KG1 (cell line): ENCODE measurements around the gene RFX2.

Experiments used
- DNase-seq: peaks from one replicate; lab custom pipeline; 2025; lab: John Stamatoyannopoulos, UW

The RFX2 gene

GRCh38 chr19:6059988-6060599 lies 50.2 kb downstream of the RFX2 start:
- no peak for DNase-seq

- DNase-seq, result no peak
Measured at GRCh38 chr19:6059396-6059947, 50.8 kb downstream of the RFX2 start.

DNA sequence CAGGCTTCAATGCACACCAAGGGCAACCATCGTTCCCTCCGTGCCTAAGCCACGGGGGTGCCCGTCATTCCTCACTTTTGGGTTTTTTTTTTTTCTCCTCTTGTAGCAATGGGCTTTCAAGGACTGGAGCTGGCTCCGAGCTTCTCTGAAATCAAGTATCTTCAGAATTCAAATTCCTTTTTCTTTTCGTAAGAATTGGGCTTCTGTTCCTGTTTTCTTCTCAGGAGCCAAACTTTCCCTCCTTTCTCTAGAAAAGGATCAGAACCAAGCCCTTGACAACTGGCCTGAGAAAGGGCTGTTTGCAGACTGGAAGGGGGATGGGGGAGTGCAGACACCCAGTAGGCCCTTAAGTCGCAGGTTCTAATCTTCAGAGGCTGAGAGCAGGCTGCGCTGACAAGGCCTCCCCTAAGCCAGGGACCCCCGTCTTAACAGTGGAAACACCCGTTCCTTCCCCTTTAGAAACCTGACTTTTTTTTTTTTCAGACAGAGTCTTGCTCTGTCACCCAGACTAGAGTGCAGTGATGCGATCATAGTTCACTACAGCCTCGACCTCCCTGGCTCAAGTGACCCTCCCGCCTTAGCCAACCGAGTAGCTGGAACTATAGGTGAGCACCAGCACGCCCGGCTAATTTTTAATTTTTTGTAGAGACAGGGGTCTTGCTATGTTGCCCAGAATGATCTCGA lies 51.6 kb downstream of the RFX2 start:
- no peak for DNase-seq

DNA sequence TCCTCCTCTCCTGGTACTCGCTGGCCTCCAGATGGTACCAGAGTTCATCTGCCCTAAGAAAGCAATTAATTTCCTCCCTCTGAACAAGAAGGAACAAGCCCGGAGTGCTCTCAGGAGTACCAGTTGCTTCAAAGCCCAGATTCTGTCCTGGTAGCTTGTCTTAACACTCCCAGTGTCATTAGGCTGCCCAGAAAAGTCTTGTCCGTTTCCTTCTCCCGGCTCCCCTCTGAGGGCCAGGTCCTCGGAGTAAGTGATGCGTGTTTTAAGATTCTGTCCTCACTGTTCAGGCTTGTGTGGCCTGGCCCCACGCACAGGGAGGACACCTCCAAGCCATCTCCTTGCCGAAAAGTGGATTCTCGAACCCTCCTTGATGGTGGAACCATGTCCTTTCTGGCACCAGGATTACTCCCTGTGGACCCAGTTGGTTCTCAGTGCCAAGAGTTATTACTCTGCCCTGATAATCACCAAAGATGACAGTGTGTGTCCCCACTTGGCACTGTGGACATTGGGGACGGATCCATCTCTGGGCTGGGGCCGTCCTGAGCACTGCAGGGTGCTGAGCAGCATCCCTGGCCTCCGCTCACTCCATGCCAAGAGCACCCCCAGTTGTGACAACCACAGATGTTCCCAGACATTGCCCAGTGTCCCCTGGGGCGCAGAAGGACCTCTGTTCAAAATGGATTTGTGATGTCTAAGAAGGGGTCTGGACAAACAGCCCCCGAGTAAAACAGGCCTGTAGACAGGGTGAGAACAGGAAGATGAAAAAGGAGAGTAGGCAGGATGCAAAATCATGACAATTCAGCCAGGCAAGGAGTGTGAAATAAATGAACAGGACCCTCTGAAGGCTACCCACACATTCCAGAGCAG lies 52.4 kb downstream of the RFX2 start:
- no peak for DNase-seq

GRCh38 chr19:6056801-6057650 lies 53.3 kb downstream of the RFX2 start:
- DNase-seq, result no peak

GRCh38 chr19:6056282-6056741 lies 54.0 kb downstream of the RFX2 start:
- DNase-seq, result no peak

DNA sequence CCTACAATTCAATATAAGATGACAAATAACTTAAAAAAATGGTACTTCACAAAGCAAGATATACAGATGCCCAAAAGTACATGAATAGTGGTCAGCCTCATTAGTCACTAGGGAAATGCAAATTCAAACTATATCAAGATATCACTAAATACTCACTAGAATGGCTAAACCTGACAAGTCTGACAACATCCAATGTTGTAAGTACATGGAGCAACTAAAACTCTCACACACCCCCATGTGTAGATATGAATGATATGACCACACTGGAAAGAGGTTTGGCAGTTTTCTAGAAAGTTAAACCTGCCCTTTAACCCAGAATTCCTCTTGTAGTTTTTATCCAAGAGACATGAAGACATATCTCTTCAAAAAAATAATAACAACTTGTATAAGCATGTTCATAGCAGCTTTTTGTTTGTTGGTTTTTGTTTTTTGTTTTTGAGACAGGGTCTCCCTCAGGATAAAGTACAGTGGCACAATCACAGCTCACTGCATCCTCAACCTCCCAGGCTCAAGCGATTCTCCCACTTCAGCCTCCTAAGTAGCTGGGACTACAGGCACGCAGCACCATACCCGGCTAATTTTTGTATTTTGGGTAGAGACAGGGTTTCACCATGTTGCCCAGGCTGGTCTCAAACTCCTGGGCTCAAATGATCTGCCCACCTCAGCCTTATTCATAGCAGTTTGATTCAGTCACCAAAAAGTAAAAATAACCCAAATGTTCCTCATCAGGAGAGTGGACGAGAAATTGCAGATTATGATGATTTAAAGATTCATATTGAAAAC lies 55.1 kb downstream of the RFX2 start:
- no peak for DNase-seq

- DNase-seq, result peak; percentile 53
Measured at GRCh38 chr19:6048793-6049405, 61.4 kb downstream of the RFX2 start.

DNA sequence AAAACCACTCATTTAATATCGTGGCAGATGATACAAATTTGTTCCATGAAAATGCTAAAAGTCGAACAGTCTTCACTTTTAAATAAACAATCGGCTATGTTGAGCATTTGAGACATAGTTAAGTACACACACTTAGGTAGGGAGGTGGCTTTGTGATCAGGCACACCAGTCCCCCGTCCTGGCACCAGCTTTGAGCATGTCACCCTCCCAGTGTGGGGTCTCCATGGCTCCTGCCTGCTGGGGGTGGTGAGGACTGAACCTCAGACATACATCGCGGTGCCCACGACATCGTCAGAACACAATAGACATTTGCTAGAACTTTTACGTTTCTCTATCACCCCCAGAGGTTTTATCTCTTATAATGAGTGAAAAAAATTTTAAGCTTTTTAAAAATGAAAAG lies 62.0 kb downstream of the RFX2 start:
- DNase-seq, result no peak

- DNase-seq, result no peak
Measured at GRCh38 chr19:6047741-6048251, 62.5 kb downstream of the RFX2 start.

DNA sequence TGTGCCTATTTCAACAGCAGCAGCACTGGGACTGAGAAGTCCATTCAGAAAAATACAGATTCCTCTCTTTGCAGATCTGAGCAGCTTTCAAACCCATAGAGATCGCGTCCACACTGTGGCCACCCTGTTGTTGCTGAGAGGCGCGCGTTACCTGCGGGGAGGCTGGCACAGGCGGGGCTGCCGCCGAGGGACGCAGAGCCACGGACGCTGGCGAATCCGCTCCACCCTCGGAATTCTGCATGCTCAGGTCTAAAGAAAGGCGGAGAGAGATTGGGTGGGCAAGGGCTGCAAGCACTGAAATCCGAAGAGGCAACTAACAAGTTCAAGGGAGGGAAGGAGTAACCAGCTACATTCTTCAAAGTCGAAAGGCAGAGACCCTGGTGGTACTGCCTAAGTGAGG lies 63.0 kb downstream of the RFX2 start:
- no peak for DNase-seq

GRCh38 chr19:6045108-6045507 lies 65.2 kb downstream of the RFX2 start:
- DNase-seq, result no peak

GRCh38 chr19:6044056-6044805 lies 66.1 kb downstream of the RFX2 start:
- no peak for DNase-seq

GRCh38 chr19:6042776-6043726 lies 67.2 kb downstream of the RFX2 start:
- no peak for DNase-seq

- no peak for DNase-seq
Measured at GRCh38 chr19:6041991-6042481, 68.3 kb downstream of the RFX2 start.

DNA sequence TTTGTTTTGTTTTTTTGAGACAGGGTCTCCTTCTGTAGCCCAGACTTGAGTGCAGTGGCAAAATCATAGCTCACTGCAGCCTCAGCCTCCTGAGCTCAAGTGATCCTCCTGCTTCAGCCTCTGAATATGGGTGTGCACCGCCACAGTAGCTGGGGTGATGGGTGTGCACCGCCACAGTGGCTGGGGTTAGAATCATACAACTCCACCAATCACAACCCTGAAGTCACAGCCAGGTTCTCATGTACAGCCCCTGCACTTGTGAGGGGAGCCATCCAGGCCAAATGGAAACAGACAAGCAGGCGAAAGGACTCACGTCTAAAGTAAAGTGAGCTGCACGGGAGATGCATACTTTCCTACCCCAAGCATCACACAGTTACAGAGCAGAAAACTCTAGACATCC lies 69.2 kb downstream of the RFX2 start:
- DNase-seq, result no peak

GRCh38 chr19:6039566-6040225 lies 70.6 kb downstream of the RFX2 start:
- DNase-seq, result no peak
